GM21390 (cell line): Measurements from ENCODE around the gene MMAB.
"Not testable (repeated sequence)": the region's sequence is repeated elsewhere in the genome, so short reads cannot be mapped to it uniquely, and the experiment has no call there.

Source experiments
- ATAC-seq: cut with Tn5 transposase; IDR thresholded peaks from one replicate; pipeline ENCODE4 v1.9.1; 2021; ENCODE audit not compliant: unreplicated experiment

The MMAB gene

DNA sequence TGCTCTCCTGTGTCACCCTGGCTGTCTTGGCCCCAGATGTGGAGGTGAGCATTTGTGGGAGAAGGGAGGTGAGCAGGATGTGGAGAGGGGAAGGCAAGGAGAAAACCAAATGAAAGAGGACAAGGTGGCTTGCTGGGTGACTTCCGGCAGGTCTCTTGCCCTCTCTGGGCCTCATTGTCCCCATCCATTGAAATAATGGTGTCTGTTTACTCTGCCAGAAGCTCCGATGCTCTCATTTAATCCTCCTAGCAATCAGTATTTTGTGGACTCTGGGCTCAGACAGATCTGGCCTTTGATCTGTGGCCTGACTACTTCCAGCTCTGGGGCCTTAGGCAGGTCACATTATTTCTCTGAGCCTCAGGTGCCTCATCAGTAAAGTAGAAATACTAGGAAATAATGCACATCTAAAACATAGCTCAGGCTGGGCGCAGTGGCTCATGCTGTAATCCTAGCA lies 30.9 kb upstream of the MMAB start:
- no peak for ATAC-seq

DNA sequence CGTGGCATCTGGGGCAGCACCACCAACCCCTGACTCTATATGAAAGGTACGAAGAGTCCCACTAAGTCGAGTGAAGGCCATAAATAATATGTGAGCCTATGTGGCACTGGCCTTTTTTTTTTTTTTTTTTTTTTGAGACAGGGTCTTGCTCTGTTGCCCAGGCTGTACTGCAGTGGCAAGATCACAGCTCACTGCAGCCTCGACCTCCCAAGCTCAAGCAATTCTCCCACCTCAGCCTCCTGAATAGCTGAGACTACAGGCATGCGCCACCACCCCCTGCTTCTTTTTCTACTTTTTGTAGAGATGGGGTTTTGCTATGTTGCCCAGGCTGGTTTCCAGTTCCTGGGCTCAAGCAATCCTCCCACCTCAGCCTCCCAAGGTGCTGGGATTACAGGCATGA lies 28.8 kb upstream of the MMAB start:
- not testable (repeated sequence) for ATAC-seq

GRCh38 chr12:109601557-109601956 lies 28.3 kb upstream of the MMAB start:
- no peak for ATAC-seq

DNA sequence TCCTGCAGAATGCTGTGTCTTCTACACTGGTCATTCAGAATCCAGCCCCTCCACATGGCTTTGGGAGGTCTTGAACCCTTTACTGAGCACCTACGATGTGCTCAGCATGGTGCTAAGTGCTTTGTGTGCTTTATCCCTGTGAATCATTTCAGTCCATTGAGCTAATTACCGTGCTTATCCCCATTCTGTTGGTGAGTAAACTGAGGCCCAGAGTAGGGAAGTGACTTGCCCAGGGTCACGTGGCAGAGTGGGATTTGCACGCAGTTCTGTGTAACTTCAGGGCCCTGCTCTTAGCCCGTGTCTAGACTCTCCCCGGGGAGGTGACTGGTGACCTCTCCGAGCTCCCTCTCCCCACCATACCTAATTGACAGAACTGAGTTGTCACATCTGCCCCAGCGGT lies 27.7 kb upstream of the MMAB start:
- ATAC-seq: no peak

GRCh38 chr12:109600481-109600880 lies 27.2 kb upstream of the MMAB start:
- ATAC-seq: no peak

- ATAC-seq: no peak
Observed at GRCh38 chr12:109599087-109599486, 25.8 kb upstream of the MMAB start.

GRCh38 chr12:109598428-109598854 lies 25.1 kb upstream of the MMAB start:
- no peak for ATAC-seq

GRCh38 chr12:109597795-109598427 lies 24.6 kb upstream of the MMAB start:
- ATAC-seq: no peak

DNA sequence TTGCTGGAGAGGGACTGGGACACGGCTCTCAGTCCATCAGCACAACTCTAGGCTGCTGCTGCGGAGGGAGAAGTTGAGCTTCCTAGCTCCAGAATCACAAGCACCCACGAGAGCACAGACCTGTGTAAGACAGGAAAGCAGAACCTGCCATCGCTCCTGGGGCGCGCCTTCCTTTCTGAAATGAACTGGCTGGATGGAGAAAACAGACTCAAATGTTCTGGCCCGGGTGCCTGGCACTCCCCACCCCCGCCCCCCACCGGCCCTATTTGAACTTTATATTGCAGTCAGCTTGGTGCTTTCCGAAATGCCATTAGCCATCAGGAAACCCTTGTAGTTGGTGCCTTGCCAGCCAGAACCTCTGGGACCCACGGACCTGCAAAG lies 24.1 kb upstream of the MMAB start:
- ATAC-seq: no peak

- no peak for ATAC-seq
Observed at GRCh38 chr12:109596418-109597244, 23.3 kb upstream of the MMAB start.

- ATAC-seq: no peak
Observed at GRCh38 chr12:109595321-109595902, 22.1 kb upstream of the MMAB start.

- ATAC-seq: no peak
Observed at GRCh38 chr12:109594556-109595317, 21.4 kb upstream of the MMAB start.

DNA sequence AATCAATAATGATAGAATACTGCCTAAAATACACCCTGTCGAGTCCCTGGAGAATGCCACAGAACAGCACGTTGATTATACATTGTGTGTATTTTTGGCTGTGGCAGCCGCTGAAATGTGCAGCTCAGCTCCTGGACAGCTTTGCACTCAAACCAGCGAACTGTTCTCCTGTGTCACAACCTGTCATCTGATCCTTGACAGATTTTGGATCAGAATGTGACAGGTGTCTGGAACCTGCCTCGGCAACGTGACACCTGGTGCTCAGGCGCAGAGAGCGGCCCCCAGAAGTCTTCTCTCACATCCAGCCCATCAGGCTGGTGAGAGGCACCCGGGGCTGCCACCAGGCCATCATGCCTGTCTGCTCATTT lies 19.6 kb upstream of the MMAB start:
- no peak for ATAC-seq

DNA sequence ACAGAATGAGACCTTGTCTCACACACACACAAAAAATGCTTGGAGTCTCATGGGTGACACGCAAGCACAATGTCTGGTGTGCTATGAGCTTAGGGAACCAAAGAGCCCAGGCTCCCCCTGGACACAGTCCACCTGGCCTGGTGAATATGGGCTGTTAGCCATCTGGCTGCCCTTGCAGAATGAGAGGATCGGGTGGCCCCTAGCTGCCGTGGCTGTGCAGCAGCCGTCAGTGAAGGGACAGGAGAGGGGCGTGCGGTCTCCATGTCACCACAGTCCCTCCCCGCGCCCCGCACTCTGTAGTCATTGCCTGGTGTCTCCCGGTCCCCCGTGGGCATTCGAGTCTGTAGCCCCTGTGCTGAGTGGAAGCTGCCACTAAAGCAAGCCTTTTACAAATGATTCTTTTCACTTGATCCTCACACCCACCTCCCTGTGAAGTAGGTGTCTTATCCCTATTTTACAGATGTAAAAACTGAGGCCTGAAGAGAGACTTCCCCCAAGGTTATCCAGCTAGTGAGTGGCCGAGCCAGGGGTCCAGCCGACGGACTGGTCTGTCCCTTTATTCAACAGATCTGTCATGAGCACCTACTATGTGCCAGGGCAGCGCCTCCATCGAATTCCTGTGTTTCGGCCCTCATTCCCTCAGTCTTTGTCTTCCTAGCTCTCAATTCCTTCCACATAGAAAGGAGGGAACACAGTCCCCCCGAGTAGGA lies 19.0 kb upstream of the MMAB start:
- no peak for ATAC-seq

- ATAC-seq: no peak
Observed at GRCh38 chr12:109591041-109591440, 17.7 kb upstream of the MMAB start.

- ATAC-seq: no peak
Observed at GRCh38 chr12:109590566-109590965, 17.3 kb upstream of the MMAB start.

DNA sequence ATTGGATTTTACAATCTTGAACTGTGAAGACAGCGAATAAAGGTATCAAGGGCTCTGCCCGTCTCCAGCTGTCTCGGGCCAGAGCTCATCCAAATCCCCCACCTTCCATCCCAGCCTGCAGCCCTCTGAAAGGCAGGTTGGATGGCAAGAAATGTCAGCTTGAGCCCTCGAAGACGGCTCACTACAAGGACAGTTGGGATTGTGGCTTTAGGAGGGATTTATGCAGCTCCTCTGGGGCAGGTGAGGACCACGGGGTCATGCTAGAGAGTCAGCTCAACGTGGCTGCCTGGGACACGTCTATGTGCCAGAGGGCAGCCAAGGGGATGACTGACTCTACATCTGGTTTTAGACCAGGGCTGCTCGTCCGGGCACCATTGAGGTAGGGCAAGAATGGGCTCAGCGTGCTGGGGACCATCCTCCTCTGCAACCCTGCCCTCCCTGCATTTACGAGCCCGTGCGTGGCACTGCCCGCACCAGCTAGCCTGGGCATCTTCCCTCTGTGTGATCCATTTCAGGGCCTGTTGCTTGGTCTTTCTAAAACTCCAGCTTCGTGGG lies 16.5 kb upstream of the MMAB start:
- ATAC-seq: no peak

DNA sequence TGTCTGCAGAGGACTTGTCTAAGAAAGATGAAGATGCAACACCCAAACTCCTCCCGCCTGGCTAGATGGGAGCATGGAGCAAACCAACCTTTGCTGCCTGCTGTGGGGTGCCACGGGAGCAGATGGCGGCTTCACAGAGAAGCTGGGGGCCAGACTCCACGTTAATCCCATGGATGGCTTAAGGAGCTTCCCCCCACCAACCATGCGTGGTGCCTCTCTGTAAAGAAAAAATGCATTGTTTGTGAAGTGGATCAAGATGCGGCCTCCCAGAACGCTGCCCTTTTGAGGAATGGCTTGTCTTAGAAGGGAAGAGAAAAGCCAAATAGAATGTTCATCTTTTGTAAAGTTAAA lies 15.9 kb upstream of the MMAB start:
- ATAC-seq: no peak

- ATAC-seq: no peak
Observed at GRCh38 chr12:109588461-109589239, 15.3 kb upstream of the MMAB start.

- no peak for ATAC-seq
Observed at GRCh38 chr12:109587921-109588320, 14.6 kb upstream of the MMAB start.
